GM19025 (cell line): ENCODE results near the gene SMARCA4.
"Not testable (repeated sequence)": the region's sequence is repeated elsewhere in the genome, so short reads cannot be mapped to it uniquely, and the experiment has no call there.

Experiments
- ATAC-seq: cut with Tn5 transposase; IDR thresholded peaks from one replicate; pipeline ENCODE4 v1.9.1; 2021; ENCODE audit warnings: mild to moderate bottlenecking, low read depth, moderate library complexity; ENCODE audit not compliant: unreplicated experiment

SMARCA4 gene

DNA sequence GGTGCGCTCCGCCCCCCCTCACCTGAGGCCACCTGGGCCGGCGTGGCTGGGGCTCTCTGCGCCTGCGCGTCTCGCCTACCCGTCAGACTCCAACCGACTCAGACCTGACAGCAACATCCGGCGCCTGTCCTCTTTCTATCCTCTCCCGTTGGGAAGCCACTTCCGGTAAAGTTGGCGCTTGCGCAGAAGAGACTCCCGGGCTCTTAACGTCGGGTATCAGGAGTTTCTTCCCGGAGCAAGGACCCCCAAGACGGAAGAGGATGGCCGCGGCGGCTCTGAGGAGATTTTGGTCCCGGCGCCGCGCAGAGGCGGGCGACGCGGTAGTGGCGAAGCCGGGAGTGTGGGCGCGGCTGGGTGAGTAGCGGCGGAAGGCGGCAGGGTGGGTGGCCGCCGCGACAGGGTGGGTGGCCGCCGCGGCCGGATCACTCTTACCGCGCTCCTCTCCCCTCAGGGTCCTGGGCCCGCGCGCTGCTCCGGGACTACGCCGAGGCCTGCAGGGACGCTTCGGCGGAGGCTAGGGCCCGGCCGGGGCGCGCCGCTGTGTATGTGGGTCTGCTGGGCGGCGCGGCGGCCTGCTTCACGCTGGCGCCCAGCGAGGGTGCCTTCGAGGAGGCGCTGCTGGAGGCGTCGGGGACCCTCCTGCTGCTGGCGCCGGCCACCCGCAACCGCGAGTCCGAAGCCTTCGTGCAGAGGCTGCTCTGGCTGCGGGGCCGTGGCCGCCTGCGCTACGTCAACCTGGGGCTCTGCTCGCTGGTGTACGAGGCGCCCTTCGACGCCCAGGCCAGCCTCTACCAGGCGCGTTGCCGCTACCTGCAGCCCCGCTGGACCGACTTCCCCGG lies 32.0 kb upstream of the SMARCA4 start, which contains the start of the genes TIMM29 and YIPF2:
TIMM29 (plus strand) TSS at position 249 of the 839 bp plus-strand sequence; CDS start at position 261, 12 bp downstream.
YIPF2 (minus strand) TSS at position 77 of the 839 bp plus-strand sequence. CDS start 229 bp downstream, outside the sequence.
- ATAC-seq = peak; percentile 83

DNA sequence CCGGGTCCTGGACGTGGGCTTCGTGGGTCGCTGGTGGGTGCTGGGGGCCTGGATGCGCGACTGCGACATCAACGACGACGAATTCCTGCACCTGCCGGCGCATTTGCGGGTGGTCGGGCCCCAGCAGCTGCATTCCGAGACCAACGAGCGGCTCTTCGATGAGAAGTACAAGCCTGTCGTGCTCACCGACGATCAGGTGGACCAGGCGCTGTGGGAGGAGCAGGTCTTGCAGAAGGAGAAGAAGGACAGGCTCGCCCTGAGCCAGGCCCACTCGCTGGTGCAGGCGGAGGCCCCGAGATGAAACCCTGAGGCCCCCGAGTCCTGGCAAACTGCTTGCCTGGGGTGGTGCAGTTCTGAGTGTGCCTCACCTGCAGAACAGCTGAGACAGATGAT lies 31.4 kb upstream of the SMARCA4 start:
- ATAC-seq = no peak

DNA sequence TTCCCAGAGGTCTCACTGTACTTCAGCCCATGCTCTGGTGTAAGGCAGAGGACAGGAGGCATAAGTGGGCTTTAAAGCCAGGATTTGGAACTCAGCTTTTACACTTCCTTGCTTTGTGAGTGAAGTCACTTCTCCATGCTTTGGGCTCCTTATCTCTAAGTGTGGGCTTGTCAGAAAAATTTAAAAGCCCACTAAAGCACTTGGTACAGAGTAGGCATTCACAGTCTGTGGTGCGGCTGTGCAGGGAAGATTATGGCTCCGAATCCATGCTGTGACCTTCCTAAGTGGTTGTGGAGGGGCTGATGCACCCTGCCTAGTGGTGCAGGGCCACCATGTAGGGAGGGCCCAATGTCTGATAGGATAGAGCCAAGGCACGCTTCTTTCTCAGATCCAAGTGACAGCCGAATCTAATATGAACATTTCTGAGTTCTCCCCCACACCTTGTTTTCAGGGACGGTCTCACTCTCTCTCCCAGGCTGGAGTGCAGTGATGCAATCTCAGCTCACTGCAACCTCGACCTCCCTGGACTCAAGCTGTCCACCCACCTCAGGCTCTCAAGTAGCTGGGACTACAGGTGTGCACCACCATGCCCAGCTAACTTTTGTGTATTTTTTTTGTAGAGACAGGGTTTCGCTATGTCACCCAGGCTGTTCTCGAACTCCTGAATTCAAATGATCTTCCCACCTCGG lies 25.3 kb upstream of the SMARCA4 start:
- ATAC-seq = no peak

DNA sequence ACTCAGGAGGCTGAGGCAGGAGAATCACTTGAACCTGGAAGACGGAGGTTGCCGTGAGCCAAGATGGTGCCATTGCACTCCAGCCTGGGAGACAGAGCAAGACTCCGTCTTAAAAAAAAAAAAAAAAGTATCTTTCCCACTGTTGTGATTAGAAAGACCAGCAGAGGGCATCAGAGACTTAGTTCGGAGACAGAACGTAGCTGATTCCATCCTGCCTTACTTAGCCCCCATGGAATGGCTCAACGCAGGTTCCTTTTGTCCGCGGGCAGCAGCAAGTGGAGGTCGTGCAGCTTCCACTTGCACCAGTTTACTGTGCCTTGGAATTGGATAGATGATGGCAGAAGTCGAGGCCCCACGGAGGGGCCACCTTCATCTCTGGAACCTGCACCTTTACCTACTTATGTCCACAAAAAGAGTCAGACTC lies 24.2 kb upstream of the SMARCA4 start:
- no peak for ATAC-seq

DNA sequence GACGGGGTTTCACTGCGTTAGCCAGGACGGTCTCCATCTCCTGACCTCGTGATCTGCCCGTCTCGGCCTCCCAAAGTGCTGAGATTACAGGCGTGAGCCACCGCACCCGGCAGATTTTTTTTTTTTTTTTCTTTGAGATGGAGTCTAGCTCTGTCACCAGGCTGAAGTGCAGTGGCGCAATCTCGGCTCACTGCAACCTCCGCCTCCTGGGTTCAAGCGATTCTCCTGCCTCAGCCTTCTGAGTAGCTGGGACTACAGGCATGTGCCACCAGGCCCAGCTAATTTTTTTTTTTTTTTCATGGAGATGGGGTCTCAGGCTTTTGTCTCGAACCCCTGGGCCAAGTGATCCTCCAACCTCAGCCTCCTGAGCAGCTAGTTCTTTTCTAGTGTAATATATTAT lies 19.2 kb upstream of the SMARCA4 start:
- ATAC-seq = not testable (repeated sequence)

DNA sequence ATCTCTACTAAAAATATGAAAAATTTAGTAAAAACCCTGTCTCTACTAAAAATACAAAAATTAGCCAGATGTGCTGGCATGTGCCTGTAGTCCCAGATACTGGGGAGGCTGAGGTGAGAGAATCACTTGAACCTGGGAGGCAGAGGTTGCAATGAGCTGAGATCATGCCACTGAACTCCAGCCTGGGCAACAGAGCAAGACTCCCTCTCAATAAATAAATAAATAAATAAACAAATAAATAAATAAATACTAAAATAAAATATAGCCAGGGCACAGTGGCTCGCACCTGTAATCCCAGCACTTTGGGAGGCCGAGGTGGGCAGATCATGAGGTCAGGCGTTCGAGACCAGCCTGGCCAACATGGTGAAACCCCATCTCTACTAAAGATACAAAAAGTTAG lies 17.4 kb upstream of the SMARCA4 start:
- not testable (repeated sequence) for ATAC-seq

DNA sequence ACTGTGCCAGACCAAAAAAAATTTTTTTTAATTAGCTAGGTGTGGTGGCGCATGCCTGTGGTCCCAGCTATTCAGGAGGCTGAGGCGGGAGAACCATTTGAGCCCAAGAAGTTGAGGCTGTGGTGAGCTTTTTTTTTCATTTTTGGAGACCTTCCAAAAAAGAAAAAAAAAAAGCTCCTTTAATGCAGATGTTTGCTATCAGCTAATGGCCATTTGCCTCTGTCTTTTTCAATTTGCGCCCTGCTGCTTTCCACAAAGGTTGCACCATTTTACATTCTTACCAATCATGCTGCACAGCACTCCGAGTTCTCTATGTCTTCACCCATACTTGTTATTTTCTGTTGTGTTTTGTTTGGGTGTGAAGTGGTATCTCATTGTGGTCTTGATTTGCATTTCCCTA lies 15.6 kb upstream of the SMARCA4 start:
- ATAC-seq = no peak

DNA sequence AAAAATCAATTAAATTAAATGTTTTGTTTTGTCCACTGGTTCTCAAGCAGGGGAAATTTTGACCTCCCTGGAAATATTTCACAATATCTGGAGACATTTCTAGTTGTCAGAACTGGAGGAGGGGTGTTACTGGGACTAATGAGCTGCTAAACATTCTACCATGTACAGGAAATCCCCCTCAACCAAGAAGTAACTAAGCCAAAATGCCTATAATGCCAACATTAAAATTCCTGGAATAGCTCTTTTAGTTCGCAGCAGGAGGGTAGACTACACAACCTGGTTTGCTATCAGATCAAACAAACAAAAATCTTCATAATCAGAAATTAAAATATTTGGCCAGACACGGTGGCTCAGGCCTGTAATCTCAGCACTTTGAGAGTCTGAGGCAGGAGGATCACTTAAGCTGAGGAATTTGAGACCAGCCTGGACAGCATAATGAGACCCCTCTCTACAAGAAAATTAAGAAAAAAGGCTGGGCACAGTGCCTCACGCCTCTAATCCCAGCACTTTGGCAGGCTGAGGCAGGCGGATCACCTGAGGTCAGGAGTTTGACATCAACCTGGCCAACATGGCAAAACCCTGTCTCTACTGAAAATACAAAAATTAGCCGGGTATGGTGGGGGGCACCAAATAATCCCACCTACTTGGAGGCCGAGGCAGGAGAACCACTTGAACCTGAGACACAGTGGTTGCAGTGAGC lies 13.7 kb upstream of the SMARCA4 start:
- ATAC-seq = no peak

DNA sequence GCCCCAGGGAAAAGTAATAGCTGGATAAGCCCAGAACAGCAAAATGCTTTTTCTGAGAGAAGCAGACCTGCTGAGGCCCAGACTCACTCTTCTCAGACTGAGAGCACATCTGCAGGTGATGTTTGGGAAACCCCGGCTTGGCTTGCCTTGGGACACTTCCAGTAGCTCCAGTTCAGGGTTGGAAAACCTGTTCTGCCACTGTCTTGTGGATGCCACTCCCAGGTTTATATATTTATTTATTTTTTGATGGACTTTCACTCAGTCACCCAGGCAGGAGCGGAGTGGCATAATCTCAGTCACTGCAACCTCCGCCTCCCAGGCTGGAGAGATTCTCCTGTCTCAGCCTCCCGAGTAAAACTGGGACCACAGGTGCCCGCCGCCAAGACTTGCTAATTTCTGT lies 8.0 kb upstream of the SMARCA4 start:
- no peak for ATAC-seq

DNA sequence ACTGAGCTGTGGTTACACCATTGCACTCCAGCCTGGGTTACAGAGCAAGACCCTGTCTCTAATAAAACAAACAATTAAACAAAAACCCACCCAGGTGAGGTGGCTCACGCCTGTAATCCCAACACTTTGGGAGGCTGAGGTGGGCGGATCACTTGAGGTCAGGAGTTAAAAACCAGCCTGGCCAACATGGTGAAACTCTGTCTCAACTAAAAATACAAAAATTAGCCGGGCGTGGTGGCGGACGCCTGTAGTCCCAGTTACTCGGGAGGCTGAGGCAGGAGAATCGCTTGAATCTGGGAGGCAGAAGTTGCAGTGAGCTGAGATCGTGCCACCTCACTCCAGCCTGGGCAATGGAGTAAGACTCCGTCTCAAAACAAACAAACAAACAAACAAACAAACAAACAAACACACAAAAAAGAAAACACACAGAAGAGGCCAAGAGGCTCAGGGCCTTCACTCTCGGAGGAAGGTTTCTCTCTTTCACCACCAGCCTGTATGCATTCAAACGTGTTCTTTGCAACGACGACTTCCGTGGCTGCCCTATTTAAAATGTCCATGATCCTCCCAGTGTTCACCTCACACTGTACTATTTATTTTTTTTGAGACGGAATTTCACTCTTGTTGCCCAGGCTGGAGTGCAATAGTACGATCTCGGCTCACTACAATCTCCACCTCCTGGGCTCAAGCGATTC lies 1.4 kb upstream of the SMARCA4 start:
- ATAC-seq = not testable (repeated sequence)

- ATAC-seq = peak; percentile 34
These were observed 437 bp downstream of the SMARCA4 start for GRCh38 chr19:10961073-10961860.

DNA sequence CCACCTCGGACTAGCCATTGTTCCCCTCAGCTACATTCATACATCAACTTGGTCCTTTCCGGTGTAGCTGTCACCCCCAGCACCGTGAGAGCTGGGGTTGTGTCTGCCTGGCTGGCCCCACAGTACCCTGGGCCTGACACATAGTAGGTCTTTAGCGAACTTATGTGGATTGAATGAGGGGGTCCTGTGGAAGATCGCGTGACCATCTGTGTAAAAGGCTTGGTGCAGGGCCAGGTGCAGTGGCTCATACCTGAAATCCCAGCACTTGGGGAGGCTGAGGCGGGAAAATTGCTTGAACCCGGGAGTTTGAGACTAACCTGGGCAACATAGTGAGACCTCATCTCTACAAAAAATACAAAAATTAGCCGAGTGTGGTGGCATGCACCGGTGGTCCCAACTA lies 2.0 kb downstream of the SMARCA4 start:
- ATAC-seq = no peak

DNA sequence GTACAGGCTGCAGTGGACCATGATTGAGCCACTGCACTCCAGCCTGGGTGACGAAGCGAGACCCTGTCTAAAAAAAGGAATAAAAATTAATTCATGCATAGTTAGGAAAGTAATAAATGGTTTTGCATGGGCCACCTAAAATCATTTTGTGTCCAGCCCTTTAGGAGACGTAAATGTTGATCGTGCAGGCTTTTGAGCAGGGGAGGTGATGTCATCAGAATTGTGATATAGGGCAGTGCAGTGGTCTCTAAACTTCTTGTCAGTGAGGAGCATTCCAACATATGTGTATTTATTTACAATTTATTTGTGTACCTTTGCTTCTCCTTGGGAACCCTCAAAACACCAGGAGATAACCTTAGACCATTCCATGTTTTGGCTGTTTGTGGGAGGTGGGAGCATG lies 3.0 kb downstream of the SMARCA4 start:
- ATAC-seq = no peak

DNA sequence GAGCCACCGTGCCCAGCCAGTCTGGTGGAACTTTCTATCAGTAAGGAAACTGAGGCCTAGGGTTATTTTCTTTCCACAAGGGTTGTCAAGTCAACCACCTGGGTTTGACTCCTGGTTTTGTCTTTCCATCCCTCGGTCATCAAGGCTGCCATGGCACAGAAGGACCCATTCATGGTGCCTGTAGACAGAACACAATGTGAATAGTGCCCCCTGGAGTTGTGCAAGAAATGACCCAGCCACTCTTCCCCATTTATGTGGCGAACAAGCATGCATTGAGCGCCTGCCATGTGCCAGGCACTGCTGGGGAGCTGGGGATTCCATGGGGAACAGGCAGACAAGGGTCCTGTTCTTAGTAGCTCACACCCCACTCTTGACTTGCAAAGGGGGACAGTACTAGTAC lies 4.1 kb downstream of the SMARCA4 start:
- no peak for ATAC-seq

DNA sequence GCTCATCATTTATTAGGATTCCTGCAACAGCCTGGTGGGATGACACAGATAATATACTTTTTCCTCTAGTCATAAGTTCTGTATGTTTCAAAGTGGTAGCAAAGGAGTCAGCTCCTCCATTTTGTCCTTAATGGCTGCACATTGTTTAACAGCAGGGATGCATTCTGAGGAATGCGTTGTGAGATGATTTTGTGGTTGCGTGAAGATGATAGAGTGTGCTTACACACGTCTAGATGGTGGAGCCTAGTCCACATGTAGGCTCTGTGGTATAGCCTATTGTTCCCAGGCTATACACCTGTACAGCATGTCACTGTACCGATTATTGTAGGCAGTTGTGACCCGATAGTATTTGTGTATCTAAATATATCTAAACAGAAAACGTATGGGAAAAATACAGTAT lies 4.6 kb downstream of the SMARCA4 start:
- no peak for ATAC-seq

DNA sequence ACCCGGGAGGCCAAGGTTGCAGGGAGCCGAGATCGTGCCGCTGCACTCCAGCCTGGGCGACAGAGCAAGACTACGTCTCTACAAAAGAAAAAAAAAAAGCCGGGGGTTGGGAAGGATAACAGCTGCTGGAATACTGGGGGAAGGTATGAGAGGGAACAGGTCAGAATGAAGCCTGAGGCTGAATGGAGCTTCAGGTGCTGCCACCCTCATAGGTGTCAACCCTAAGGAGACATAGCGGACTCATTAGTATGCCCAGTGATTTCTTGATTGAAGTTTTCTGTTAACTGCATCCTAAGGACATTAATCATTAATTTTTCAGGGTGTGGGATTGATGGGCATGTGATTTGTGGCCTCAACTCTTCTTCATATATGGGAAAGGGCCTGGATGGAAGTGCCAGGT lies 6.0 kb downstream of the SMARCA4 start:
- ATAC-seq = no peak

- ATAC-seq = no peak
These were observed 7.8 kb downstream of the SMARCA4 start for GRCh38 chr19:10968527-10969135.

DNA sequence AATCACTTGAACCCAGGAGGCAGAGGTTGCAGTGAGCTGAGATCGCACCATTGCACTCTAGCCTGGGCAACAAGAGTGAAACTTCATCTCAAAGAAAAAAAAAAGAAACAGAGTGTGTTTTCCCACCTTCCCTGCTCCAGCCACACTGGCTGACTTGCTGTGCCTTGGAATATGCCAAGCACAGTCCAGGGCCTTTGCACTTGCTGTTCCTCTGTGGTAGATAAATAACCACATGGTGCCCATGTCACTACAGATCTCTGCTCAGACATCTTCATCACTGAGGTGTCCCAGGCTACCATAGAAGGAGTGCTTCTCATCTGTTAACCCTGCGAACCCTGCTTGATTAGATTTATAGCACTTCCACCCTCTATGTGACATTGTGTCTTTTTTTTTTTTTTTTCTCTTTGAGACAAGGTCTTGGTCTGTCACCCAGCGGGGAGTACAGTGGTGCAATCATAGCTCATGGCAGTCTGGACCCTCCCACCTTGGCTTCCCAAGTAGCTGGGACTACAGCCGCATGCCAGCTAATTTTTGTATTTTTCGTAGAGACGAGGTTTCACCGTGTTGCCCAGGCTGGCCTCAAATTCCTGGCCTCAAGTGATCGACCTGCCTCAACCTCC lies 10.4 kb downstream of the SMARCA4 start:
- ATAC-seq = no peak
